Left lung (tissue), 10 donors: ENCODE results near the gene EDRF1. TPM values are rescaled to one million over a fixed set of nuclear protein-coding genes. Genes with fewer than 3 reads are reported as not detected.
A peak's percentile ranks its signal among the peaks of the same experiment; 100 is the strongest.

Experiments
- ATAC-seq: fragments of 200-7000 bp; cut with Tn5 transposase; one replicate; pipeline ENCODE4 v1.9.1; 2020; ENCODE audit warnings: moderate library complexity
- DNase-seq, 4 donors: peaks; one replicate each; pipeline ENCODE4 v3.0.0-alpha.2; 2013 to 2020
- H3K27ac ChIP-seq, 2 donors: fragments of 200-600 bp; sonication (generic) in 1 of 2; one replicate each; pipeline versions ENCODE4 v1.5.0 to v1.8.0; 2020 to 2021
- H3K27me3 ChIP-seq, 2 donors: fragments of 200-600 bp; sonication (generic) in 1 of 2; one replicate each; pipeline versions ENCODE4 v1.5.0 to v1.8.0; 2020 to 2021
- H3K36me3 ChIP-seq, 2 donors: fragments of 200-600 bp; sonication (generic) in 1 of 2; one replicate each; pipeline versions ENCODE4 v1.5.0 to v1.8.0; 2020 to 2021
- H3K4me1 ChIP-seq, 2 donors: fragments of 200-600 bp; one replicate each; pipeline ENCODE4 v1.8.0; 2021
- H3K4me3 ChIP-seq, 2 donors: fragments of 200-600 bp; sonication (generic) in 1 of 2; one replicate each; pipeline versions ENCODE4 v1.5.0 to v1.8.0; 2020 to 2021; ENCODE audit warnings: mild to moderate bottlenecking in 1 of 2
- H3K9me3 ChIP-seq, 2 donors: fragments of 200-600 bp; sonication (generic) in 1 of 2; one replicate each; pipeline versions ENCODE4 v1.5.0 to v1.8.0; 2020 to 2021
- CTCF ChIP-seq, 2 donors: fragments of 200-600 bp; sonication (generic) in 1 of 2; IDR thresholded peaks; one replicate each; pipeline versions ENCODE4 v1.5.0 to v1.8.0; 2021; ENCODE audit warnings: antibody characterized with exemption in 2 of 2
- intact Hi-C, 2 donors: fragments of 100-400 bp; cut with DNase I; formaldehyde crosslinking; loops; one replicate each; pipeline versions ENCODE4 v1.11.2 to v1.14.2; 2022
- polyA plus RNA-seq, 6 donors: library from polyadenylated mRNA; unstranded; fragments of 120-200 nt; gene quantifications; one replicate each; pipeline ENCODE4 v1.2.1, GENCODE V29; 2013; ENCODE audit not compliant: insufficient read length in 6 of 6
- total RNA-seq, 2 donors: library from RNA; stranded (reverse); fragmentation: NEBNext Ultra II Directional; extraction: Animal tissue kit (Norgen Biotek cat#: 25700); gene quantifications; one replicate each; pipeline ENCODE4 v1.2.1, GENCODE V29; 2021
- donor health status: DM: no; HTN: yes; CAD: no.
- donor health status: DM: no; HTN: no; CAD: no.

Gene EDRF1
- total and polyA plus RNA-seq, 8 donors = 19.9 to 70.1 (median 59.7) TPM

DNA sequence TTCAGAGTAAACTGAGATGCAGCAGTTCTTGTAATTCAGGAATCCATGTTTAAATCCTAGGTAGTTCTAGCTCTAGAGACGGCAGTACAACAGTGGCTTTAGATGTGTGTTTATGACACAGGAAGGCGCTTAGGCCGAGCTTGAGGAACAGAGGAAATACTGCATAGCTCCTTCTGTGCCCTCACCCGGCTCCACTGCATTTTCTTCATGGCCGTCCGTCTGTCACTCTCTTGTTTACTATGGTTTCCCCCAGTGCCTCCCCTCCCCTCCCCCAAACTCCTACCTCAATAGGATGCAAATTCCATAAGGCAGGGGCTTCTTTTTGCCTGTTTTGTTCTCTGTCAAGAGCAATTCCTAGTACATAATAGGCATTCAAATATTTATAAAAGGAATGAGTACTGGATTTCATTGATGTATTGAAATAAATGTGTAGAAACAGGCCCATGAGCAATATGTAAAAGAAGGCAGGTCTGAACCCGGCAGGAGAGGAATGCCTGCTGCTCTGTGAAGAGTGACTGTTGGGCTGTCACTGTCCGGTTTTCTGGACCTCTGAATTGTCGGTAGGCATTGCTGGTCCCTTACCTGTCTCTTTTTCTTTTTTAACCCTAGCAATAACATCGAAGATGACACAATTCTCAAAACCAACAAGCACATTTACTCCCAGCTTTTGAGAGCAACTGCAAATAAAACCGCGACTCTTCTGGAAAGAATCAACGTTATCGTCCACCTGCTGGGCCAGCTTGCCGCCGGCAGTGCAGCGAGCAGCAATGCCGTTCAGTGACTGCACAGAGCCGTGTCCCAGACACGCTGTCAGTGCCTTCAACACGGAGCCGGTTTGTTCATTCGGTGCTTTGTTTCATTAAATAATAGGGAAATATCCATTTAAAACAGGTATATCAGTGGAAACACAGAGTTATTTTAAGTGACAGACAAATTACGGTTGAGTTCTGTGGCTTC, 43.5 kb downstream of the EDRF1 start:
- ATAC-seq = no peak
- no peak overlapping the region for H3K27ac ChIP-seq
- no peak overlapping the region for H3K4me3 ChIP-seq
- intact Hi-C loops = no loop called here
- H3K9me3 ChIP-seq = no peaks in the 10 kb centered on the region
- no peak for TF ChIP-seq CTCF (IDR thresholded peaks at IDR 0.05)
- no peak for DNase-seq
- H3K27me3 ChIP-seq = no peaks in the 10 kb centered on the region
- no peaks in the 10 kb centered on the region for H3K4me1 ChIP-seq
- peaks cover 0 to 90% of the 10 kb centered on the region in 2 donors for H3K36me3 ChIP-seq

DNA sequence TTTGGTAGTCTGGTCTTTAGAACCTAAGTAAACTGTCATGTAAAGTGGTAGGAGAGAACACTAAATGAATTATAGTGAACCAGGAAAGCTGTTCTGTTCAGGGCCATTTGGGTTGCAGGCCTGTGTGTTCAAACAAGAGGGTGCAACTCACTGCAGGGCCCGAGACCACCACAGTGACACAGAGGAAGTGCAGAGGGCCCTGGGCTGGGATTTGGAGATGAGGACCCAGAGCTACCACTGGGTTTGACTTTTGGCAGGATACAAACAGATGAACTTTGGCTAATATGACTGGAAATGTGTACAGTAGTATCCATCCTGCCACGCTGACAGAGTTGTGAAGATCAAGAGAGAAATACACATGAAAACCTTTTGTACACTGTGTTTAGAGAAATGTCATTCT, 46.3 kb downstream of the EDRF1 start:
- intact Hi-C loops = no loop called here
- ATAC-seq = no peak
- Histone ChIP-seq H3K36me3 (peaks cover 0 to 63% of the 10 kb centered on the region in 2 donors), H3K4me3 (no peak overlapping the region), H3K27ac (no peak overlapping the region), H3K27me3 (no peaks in the 10 kb centered on the region), H3K4me1 (no peaks in the 10 kb centered on the region), H3K9me3 (no peaks in the 10 kb centered on the region)
- DNase-seq = no peak
- no peak for TF ChIP-seq CTCF (IDR thresholded peaks at IDR 0.05)

DNA sequence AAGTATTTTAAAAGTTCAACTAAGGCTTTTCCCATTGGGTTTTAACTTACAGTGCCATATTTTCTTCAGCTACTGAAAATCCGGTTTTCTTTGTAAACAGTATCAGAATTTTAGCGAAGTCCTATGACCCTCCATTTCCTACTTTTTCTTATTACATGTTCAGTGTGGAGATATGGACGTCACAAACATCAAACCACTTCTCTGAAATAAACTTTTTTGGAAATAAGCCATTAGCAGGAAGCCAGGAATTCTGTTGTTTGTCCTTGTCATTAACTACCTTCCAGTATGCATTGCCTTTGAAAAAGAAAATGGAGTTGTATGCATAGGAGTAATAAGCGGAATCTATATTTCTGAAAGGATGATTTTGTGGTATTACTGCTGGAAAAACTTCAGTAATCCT, 47.0 kb downstream of the EDRF1 start:
- Histone ChIP-seq H3K27ac (no peak overlapping the region), H3K4me1 (no peaks in the 10 kb centered on the region), H3K27me3 (no peaks in the 10 kb centered on the region), H3K9me3 (no peaks in the 10 kb centered on the region), H3K36me3 (peaks cover 0 to 57% of the 10 kb centered on the region in 2 donors), H3K4me3 (no peak overlapping the region)
- intact Hi-C loops = no loop called here
- no peak for DNase-seq
- no peak for TF ChIP-seq CTCF (IDR thresholded peaks at IDR 0.05)
- no peak for ATAC-seq

- no peaks in the 10 kb centered on the region for H3K9me3 ChIP-seq
- ATAC-seq = peak; percentile 70
- peak in 2 of 4 donors; percentile 56 to 70 for DNase-seq
- peaks cover 0 to 2% of the 10 kb centered on the region in 2 donors for H3K27me3 ChIP-seq
- intact Hi-C loops = no loop called here
- H3K4me1 ChIP-seq = no peaks in the 10 kb centered on the region
- H3K36me3 ChIP-seq = peaks cover 0 to 39% of the 10 kb centered on the region in 2 donors
- TF ChIP-seq CTCF (IDR thresholded peaks at IDR 0.05) = no peak
- H3K4me3 ChIP-seq = no peak overlapping the region
- peak overlapping the region in 1 of 2 donors; percentile 54 for H3K27ac ChIP-seq
Observed at GRCh38 chr10:125768219-125768855, 48.8 kb downstream of the EDRF1 start.

DNA sequence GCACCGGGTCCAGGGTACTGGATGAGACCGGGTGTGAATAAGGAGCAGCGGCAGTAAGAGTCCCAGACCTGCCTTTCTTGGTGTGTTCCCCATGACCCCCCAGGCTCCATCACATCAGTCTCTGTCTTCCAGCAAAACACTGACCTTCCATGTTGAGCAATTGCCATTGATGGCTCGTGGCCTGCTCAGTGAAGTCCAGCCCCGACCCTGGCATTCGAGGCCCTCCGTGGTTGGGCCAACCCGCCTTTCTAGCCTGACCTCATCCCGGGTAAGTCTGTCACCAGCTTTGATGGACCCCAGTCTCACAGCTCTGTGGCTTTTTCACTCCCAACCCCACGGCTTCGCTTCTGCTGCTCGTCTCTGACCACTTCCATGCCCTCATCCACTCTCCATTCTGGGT, 49.7 kb downstream of the EDRF1 start:
- intact Hi-C loops = no loop called here
- peak in 1 of 4 donors; percentile 49 for DNase-seq
- Histone ChIP-seq H3K4me3 (no peak overlapping the region), H3K27me3 (peaks cover 0 to 11% of the 10 kb centered on the region in 2 donors), H3K36me3 (peaks cover 0 to 30% of the 10 kb centered on the region in 2 donors), H3K9me3 (no peaks in the 10 kb centered on the region), H3K27ac (peak overlapping the region in 1 of 2 donors; percentile 5), H3K4me1 (no peaks in the 10 kb centered on the region)
- ATAC-seq = no peak
- TF ChIP-seq CTCF (IDR thresholded peaks at IDR 0.05) = no peak
